HFF-Myc (cell line): Measurements from ENCODE around the gene CHTOP.

Source experiments
- DNase-seq: peaks from one replicate; pipeline ENCODE4 v3.0.0-alpha.2; 2011; ENCODE audit warnings: low read depth; ENCODE audit errors: extremely low read depth
- H3K4me3 ChIP-seq: replicated peaks from 2 replicates; pipeline ENCODE4 v1.5.1; 2011; ENCODE audit warnings: low read depth, mild to moderate bottlenecking, control low read depth, low read length
- TF ChIP-seq, protein P1 (sequence below): IDR thresholded peaks from 2 replicates; pipeline ENCODE4 v1.5.1; 2012; ENCODE audit warnings: mild to moderate bottlenecking, low read depth, low read length, control low read depth; ENCODE audit errors: missing control alignments

Gene CHTOP

DNA sequence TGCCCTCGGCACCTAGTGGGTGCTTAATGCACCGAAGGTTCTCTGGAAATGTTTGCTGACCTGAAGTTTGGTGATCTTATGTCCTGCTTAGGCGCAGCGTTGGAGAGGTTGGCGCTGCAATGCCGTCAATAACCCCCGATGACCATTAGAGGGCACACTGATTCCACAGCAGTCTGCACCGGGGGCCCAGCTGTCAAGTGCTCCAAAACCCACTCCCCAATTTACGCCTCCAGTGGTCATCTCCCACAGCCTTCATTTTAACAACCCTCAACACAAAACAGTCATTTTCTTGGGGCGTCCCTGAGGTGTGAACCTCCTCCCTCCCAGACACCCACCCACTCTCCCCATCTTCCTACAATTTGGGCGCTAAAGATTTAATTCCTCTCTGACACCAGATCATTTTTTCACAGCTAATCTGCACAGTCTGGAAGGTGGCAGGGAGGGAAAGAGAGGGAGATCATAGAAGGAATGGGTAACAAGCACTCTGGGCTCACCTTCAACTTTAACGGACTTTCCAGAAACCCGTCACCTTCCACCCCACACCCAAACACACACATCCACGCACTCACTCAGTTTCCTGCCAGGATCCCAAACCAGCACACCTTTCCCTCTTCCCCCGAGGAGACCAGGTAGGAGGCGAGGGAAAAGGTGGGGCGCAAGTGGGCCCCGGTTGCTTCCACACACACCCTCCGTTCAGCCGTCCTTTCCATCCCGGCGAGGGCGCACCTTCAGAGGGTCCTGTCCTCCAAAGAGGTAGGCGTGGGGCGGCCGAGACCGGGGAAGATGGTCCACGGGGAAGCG is 44.1 kb downstream of the CHTOP start:
- H3K4me3 ChIP-seq = peak overlapping the region; percentile 21; the same call in 1 of the 2 replicates
- DNase-seq = no peak
- TF ChIP-seq, protein P1, sequence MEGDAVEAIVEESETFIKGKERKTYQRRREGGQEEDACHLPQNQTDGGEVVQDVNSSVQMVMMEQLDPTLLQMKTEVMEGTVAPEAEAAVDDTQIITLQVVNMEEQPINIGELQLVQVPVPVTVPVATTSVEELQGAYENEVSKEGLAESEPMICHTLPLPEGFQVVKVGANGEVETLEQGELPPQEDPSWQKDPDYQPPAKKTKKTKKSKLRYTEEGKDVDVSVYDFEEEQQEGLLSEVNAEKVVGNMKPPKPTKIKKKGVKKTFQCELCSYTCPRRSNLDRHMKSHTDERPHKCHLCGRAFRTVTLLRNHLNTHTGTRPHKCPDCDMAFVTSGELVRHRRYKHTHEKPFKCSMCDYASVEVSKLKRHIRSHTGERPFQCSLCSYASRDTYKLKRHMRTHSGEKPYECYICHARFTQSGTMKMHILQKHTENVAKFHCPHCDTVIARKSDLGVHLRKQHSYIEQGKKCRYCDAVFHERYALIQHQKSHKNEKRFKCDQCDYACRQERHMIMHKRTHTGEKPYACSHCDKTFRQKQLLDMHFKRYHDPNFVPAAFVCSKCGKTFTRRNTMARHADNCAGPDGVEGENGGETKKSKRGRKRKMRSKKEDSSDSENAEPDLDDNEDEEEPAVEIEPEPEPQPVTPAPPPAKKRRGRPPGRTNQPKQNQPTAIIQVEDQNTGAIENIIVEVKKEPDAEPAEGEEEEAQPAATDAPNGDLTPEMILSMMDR = peak; percentile 92

DNA sequence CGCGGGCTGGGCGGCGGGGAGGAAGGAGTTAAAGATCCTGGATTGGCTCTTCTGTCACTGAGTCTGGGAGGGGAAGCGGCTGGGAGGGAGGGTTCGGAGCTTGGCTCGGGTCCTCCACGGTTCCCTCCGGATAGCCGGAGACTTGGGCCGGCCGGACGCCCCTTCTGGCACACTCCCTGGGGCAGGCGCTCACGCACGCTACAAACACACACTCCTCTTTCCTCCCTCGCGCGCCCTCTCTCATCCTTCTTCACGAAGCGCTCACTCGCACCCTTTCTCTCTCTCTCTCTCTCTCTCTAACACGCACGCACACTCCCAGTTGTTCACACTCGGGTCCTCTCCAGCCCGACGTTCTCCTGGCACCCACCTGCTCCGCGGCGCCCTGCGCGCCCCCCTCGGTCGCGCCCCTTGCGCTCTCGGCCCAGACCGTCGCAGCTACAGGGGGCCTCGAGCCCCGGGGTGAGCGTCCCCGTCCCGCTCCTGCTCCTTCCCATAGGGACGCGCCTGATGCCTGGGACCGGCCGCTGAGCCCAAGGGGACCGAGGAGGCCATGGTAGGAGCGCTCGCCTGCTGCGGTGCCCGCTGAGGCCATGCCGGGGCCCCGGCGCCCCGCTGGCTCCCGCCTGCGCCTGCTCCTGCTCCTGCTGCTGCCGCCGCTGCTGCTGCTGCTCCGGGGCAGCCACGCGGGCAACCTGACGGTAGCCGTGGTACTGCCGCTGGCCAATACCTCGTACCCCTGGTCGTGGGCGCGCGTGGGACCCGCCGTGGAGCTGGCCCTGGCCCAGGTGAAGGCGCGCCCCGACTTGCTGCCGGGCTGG is 44.9 kb downstream of the CHTOP start, which contains the start of gene NPR1:
Gene NPR1, plus strand, starts transcription at position 170 of the 818 bp plus-strand sequence. Its CDS starts 421 bp downstream, at position 591.
- peak within 1 kb of the TSS; percentile 21 for H3K4me3 ChIP-seq
- TF ChIP-seq, protein P1 = no peak
- DNase-seq = no peak

DNA sequence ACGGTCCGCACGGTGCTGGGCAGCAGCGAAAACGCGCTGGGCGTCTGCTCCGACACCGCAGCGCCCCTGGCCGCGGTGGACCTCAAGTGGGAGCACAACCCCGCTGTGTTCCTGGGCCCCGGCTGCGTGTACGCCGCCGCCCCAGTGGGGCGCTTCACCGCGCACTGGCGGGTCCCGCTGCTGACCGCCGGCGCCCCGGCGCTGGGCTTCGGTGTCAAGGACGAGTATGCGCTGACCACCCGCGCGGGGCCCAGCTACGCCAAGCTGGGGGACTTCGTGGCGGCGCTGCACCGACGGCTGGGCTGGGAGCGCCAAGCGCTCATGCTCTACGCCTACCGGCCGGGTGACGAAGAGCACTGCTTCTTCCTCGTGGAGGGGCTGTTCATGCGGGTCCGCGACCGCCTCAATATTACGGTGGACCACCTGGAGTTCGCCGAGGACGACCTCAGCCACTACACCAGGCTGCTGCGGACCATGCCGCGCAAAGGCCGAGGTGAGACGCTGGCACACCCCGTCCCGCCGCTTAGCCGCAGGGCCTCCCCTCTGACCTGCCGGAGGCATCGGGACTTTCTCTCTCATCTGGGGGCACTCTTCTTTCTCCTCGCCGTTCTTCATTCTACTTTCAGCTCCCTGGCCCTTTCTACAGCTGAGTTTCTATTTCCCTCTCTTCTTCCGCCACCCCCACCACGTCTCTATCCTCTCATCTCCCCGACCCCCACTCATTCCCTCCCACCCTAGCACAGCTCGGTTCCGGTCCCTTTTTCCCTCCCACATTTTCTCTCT is 45.7 kb downstream of the CHTOP start:
- H3K4me3 ChIP-seq = peak overlapping the region; percentile 21; the same call in 1 of the 2 replicates
- TF ChIP-seq, protein P1 = peak; percentile 9
- DNase-seq = no peak

DNA sequence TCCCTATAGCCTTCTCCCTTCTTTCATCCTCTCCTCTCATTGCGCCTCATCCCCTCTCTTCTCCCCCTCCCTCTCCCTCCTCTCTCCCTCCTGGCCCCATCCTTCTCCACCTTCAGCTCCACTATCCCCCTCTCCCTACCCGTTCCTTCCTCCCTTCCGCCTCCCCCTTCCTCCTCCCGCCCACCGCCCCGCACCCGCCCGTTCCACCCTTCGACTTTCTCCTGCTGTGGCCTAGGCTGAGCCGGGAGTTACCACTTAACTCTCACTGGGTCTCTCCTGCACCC is 46.2 kb downstream of the CHTOP start:
- TF ChIP-seq, protein P1 = no peak
- no peak for DNase-seq
- no peak overlapping the region for H3K4me3 ChIP-seq

DNA sequence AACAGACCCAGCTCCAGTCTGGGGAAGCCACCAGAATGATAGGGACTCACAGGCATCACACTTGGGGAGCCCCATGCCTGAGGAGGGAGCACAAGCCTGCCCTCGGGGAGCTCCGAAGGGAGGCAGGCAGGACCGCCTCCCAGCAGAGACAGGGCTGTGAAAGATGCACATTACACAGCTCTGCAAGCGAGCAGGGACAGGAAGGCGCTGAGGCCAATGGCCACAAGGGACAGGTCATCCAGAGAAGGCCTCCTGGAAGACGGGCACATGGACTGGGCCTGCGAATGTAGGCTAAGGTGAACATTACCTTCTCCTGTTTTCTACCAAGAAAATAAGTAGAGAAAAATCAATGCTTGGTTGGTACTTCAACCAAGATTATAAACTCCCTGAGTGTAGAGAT is 48.9 kb downstream of the CHTOP start:
- TF ChIP-seq, protein P1 = no peak
- DNase-seq = no peak
- H3K4me3 ChIP-seq = no peak overlapping the region

DNA sequence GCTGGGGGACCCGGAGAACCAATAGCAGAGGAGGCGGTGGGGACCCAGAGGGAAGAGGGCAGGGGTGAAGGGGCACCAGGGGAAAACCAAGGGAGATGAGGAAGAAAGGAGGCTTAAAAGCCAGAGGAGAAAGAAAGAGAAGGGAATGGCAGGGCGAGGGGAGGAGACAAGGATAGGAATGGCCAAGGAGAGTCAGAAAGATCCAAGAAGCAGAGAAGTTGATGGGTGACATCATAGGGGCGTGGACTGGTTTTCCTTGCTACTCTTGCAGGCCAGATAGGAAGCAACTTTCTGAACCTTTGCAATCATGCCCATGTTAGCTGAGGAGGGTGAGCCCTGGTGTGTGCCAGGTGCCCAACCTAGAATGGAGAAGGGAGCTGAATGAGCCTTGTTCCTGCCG is 50.0 kb downstream of the CHTOP start:
- DNase-seq = no peak
- no peak overlapping the region for H3K4me3 ChIP-seq
- TF ChIP-seq, protein P1 = no peak
